Right ventricle myocardium superior (tissue), 1 donor: ENCODE data around the gene SLCO2A1. TPM values are rescaled to one million over a fixed set of nuclear protein-coding genes. Genes with fewer than 3 reads are reported as not detected.

Experiments used
- ATAC-seq: fragments of 200-7000 bp; cut with Tn5 transposase; one replicate; pipeline ENCODE4 v1.9.1; 2020; ENCODE audit warnings: mild to moderate bottlenecking; ENCODE audit not compliant: poor library complexity
- DNase-seq: peaks from one replicate; pipeline ENCODE4 v3.0.0-alpha.2; 2020
- intact Hi-C: fragments of 100-400 bp; cut with DNase I; formaldehyde crosslinking; loops from one replicate; pipeline ENCODE4 v1.11.2; 2022
- total RNA-seq: library from RNA; stranded (reverse); fragmentation: NEBNext Ultra II Directional; extraction: Animal tissue kit (Norgen Biotek cat#: 25700); gene quantifications from one replicate; pipeline ENCODE4 v1.2.1, GENCODE V29; 2021
- donor health status: DM: no; HTN: yes; CAD: no; lungs with severe emphysema.

Gene SLCO2A1
- total RNA-seq, 1 donor from 2014 or later = 8.3 TPM

- ATAC-seq (peak; percentile 32), DNase-seq (peak; percentile 56)
- intact Hi-C loops = no loop called here
Observed at GRCh38 chr3:133944641-133945380, 84.9 kb downstream of the SLCO2A1 start.

- no peak for DNase-seq
- intact Hi-C loops = no loop called here
Observed at GRCh38 chr3:133944181-133944580, 85.5 kb downstream of the SLCO2A1 start.

GRCh38 chr3:133943639-133944141, 86.0 kb downstream of the SLCO2A1 start:
- ATAC-seq (no peak), DNase-seq (peak; percentile 43)
- intact Hi-C loops = no loop called here

More at GRCh38 chr3:133944181-133944580, 85.5 kb downstream of the SLCO2A1 start:
- no peak for ATAC-seq

- DNase-seq (no peak), ATAC-seq (no peak)
- intact Hi-C loops = no loop called here
Observed at GRCh38 chr3:133943031-133943535, 86.6 kb downstream of the SLCO2A1 start.

GRCh38 chr3:133941415-133941821, 88.3 kb downstream of the SLCO2A1 start:
- DNase-seq (no peak), ATAC-seq (no peak)
- intact Hi-C loops = no loop called here

GRCh38 chr3:133940536-133940935, 89.2 kb downstream of the SLCO2A1 start:
- no peak for ATAC-seq
- intact Hi-C loops = no loop called here
- no peak for DNase-seq

GRCh38 chr3:133939463-133939835, 90.3 kb downstream of the SLCO2A1 start:
- ATAC-seq = no peak
- DNase-seq = no peak
- intact Hi-C loops = no loop called here

GRCh38 chr3:133938770-133939462, 90.8 kb downstream of the SLCO2A1 start:
- ATAC-seq (no peak), DNase-seq (peak; percentile 13)
- intact Hi-C loops = no loop called here

- no peak for ATAC-seq
- intact Hi-C loops = no loop called here
- peak; percentile 14 for DNase-seq
Observed at GRCh38 chr3:133937756-133938601, 91.7 kb downstream of the SLCO2A1 start.

- ATAC-seq (no peak), DNase-seq (no peak)
- intact Hi-C loops = no loop called here
Observed at GRCh38 chr3:133937061-133937686, 92.6 kb downstream of the SLCO2A1 start.

- ATAC-seq = no peak
- intact Hi-C loops = no loop called here
- no peak for DNase-seq
Observed at GRCh38 chr3:133935843-133936769, 93.6 kb downstream of the SLCO2A1 start.

- ATAC-seq = no peak
- intact Hi-C loops = no loop called here
Observed at GRCh38 chr3:133934996-133935842, 94.5 kb downstream of the SLCO2A1 start.

GRCh38 chr3:133934073-133934970, 95.4 kb downstream of the SLCO2A1 start:
- no peak for ATAC-seq
- intact Hi-C loops = no loop called here
- peak; percentile 27 for DNase-seq

More at GRCh38 chr3:133934996-133935842, 94.5 kb downstream of the SLCO2A1 start:
- no peak for DNase-seq

GRCh38 chr3:133933097-133934024, 96.4 kb downstream of the SLCO2A1 start:
- DNase-seq (peak; percentile 36), ATAC-seq (no peak)
- intact Hi-C loops = no loop called here

GRCh38 chr3:133932009-133932408, 97.7 kb downstream of the SLCO2A1 start:
- intact Hi-C loops = no loop called here
- DNase-seq = peak; percentile 23
- no peak for ATAC-seq
